GM18951 (cell line): Measurements from ENCODE around the gene ZNF92.
"Not testable (repeated sequence)": the region's sequence is repeated elsewhere in the genome, so short reads cannot be mapped to it uniquely, and the experiment has no call there.

Experiments used
- POLR2A ChIP-seq: IDR thresholded peaks from 4 replicates; pipeline ENCODE4 v1.6.1; 2011; ENCODE audit warnings: mild to moderate bottlenecking; ENCODE audit not compliant: insufficient read length, insufficient read depth; ENCODE audit errors: extremely low read depth
- in situ Hi-C: fragments of 300-500 bp; cut with MboI; formaldehyde crosslinking; loops from one replicate; pipeline ENCODE4 v1.12.0; 2022; ENCODE audit warnings: low sequenced_read_pairs, mixed read lengths, inconsistent platforms; ENCODE audit not compliant: unreplicated experiment

ZNF92 gene

DNA sequence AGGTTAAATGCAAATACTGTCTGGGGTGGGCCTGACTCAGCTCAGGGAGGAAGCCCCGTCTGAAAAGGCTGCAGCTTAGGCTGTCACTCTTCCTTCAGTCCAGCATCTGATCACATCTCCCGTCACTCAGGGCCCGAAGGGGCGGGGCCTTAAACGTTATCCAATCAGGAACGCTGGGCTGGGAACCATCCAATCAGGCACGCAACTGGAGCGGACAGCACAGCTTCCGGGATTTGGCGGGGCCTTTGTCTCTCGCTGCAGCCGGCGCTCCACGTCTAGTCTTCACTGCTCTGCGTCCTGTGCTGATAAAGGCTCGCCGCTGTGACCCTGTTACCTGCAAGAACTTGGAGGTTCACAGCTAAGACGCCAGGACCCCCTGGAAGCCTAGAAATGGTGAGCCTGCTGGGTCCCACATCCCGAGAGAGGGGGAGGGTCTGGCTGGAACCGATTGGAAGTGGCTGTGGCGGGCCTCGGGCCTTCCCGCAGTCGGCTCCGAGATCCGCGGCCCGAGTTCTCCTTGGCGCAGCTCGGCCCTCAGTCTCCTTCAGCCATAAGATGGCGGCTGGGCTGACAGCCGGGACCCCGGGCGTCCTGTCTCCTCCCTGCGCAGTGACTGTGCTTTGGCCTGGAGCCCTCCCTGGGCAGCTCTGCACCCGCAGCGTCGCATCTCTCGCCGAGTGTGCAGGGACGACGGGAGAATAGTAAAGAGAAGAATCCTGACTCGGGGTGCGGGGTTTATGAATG lies at the start of gene ZNF92:
TSS of gene ZNF92 (plus strand) at position 248 of the 744 bp plus-strand sequence. CDS start at position 391, 143 bp downstream.
- in situ Hi-C loops: no loop called here
- TF ChIP-seq POLR2A: peak; percentile 98

GRCh38 chr7:65325793-65326432 lies 47.7 kb upstream of the ZNF92 start:
- in situ Hi-C loops: no loop called here
- no peak for TF ChIP-seq POLR2A

DNA sequence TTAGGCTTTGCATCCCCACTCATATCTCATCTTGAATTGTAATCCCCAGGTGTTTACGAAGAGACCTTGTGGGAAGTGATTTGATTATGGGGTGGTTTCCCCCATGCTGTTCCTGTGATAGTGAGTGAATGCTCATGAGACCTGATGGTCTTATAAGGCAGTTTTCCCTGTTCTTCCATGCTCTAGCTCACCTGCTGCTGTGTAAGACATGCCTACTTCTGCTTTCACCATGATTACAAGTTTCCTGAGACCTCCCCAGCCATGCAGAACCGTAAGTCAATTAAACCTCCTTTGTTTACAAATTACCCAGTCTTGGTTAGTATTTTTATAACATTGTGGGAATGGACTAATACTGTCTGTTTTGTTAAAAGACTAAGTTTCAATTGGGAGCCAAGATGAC lies 35.3 kb upstream of the ZNF92 start:
- in situ Hi-C loops: no loop called here
- TF ChIP-seq POLR2A: no peak

DNA sequence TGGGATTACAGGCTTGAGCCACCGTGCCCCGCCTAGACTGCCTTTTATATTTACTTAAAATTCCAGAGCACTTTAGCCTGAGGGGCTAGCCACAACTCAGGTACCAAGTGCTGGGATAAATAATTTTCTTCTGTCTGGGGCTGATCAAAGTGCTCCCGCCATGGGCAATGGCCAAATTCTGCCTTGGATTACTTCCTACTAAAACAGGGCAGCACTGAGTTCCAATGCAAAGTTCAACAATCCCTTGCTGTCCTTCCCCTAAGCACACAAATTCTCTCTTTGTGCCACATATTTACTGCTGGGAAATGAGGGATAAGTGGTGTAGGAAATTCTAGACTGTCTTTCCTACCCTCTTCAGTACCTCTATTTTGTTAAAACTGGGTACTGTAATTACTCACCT lies 34.4 kb upstream of the ZNF92 start:
- no peak for TF ChIP-seq POLR2A

DNA sequence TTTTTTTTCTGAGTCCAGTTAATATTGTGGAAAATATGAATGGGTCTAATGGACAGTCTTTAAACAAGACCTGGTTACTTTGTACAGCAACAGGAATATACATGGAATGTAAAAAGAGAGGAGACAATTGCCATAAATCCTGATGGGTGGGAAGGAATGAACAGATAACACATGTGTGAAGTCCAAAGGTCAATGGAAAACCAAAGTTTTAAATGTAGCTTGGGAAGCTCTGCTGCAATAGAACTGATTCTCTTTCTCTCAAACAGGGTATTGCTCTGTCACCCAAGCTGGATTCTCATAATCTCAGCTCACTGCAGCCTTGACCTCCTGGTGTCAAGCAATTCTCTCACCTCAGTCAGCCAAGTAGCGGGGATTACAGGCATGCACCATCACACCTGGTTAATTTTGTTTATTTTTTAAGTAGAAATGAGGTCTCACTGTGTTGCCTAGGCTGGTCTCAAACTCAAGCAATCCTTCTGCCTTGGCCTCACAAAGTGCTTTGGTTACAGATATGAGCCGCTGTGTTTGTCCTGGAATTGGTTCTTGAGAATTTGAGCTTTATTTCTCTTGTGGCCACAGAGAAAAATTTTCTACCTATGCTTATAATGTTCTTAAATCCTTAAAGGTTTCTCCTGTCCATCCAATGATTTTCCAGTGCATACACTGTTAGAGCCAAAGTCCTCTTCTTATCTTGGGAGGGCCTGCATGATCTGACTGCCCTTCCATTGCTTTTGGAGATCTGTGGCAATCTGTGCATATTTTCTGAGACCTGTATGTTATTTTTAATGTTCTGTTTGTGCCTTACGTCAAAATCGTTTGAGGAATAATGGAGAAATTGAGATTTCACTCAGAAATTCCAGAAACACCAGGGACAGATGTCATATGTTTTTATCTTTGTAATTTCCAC lies 30.7 kb upstream of the ZNF92 start:
- no peak for TF ChIP-seq POLR2A
- in situ Hi-C loops: no loop called here

More for the DNA sequence above, 34.4 kb upstream of the ZNF92 start:
- in situ Hi-C loops: no loop called here

DNA sequence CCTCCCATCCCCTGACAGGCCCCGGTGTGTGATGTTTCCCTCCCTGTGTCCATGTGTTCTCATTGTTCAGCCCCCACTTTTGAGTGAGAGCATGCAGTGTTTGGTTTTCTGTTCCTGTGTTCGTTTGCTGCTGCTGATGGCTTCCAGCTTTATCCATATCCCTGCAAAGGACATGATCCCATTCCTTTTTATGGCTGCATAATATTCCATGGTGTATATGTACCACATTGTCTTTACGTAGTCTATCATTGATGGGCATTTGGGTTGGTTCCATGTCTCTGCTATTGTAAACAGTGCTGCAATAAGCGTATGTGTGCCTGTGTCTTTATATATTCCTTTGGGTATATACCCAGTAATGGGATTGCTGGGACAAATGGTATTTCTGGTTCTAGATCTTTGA lies 29.1 kb upstream of the ZNF92 start:
- in situ Hi-C loops: not testable (repeated sequence)

DNA sequence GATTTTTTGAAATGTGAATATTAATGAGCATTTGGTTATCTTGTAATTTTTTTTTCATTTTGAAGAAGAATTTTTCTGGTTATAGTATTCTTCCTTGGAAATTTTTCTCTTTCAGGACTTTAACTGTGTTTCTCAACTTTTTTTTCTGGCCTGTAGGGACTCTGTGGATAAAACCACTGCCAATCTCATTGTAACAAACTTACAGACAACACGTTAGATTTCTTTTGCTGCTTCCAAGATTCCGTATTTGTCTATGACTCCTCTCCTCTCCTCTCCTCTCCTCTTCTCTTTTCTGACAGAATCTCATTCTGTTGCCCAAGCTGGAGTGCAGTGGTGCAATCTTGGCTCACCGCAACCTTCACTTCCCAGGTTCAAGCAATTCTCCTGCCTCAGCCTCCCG lies 19.4 kb upstream of the ZNF92 start:
- in situ Hi-C loops: no loop called here
- no peak for TF ChIP-seq POLR2A

GRCh38 chr7:65369843-65370242 lies 3.8 kb upstream of the ZNF92 start:
- in situ Hi-C loops: no loop called here
- no peak for TF ChIP-seq POLR2A

GRCh38 chr7:65371468-65371867 lies 2.2 kb upstream of the ZNF92 start:
- in situ Hi-C loops: no loop called here
- no peak for TF ChIP-seq POLR2A

DNA sequence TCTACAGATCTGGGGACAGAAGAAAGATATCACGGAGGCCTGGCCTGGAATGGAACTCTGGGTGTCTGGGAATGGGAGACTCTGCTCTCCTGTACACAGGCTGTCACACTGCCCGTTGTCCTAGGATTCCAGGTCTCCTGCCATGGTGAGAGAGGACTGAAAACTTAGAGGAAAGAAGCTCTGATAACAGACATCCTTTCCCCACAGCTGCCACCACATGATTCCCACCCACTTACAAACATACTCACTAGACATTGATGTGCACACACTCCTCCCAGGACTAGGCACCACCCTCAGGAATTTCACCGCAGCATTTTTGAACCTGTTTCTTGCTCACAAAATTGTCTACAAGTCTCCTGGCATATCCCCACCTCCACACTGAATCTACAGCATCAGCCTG lies 5.7 kb downstream of the ZNF92 start:
- TF ChIP-seq POLR2A: no peak
- in situ Hi-C loops: no loop called here

GRCh38 chr7:65381742-65382141 lies 8.1 kb downstream of the ZNF92 start:
- in situ Hi-C loops: no loop called here
- TF ChIP-seq POLR2A: no peak

DNA sequence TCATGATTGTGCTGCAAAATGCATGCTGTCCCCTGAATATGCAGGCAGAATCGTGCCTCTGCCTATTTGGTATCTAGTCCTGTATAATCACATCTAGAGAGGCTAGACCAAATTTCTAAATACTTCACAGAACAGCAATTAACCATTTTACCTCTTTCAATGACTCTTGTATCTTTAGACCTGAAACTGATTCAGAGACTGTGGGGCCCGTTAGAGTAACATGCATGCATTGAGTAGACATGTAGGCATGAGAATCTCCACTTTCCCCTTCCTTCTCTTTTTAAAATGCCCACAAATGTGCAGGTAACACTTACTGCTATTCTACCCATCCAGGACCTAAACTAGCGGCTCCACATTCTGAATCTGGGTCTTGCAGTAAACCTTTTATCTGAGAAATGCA lies 8.8 kb downstream of the ZNF92 start:
- in situ Hi-C loops: no loop called here
- no peak for TF ChIP-seq POLR2A

DNA sequence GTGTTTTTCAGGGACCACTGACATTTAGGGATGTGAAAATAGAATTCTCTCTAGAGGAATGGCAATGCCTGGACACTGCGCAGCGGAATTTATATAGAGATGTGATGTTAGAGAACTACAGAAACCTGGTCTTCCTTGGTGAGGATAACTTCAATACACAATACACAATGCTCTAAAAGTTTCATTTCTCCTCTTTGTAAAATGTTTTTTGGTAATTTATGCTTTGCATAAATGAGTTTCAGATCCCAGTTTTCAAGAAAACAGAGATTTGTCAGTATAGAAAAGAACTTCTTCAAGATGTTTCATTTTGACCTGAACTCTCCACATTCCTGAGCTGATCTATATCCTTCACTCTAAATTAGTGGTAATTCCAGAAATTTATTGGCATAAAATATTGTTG lies 14.2 kb downstream of the ZNF92 start:
- TF ChIP-seq POLR2A: no peak
- in situ Hi-C loops: no loop called here
